B cell (primary cell): ENCODE results near the gene AFDN.

Experiments used
- CTCF ChIP-seq: fragments of 200-600 bp; IDR thresholded peaks from one replicate; pipeline ENCODE4 v1.8.0; 2022; ENCODE audit warnings: antibody characterized with exemption, mild to moderate bottlenecking
- EZH2 ChIP-seq: IDR thresholded peaks from 2 replicates; pipeline ENCODE4 v1.6.1; 2012; ENCODE audit warnings: borderline replicate concordance, low read depth, mild to moderate bottlenecking, moderate library complexity, low read length; ENCODE audit not compliant: insufficient read depth, poor library complexity, severe bottlenecking

DNA sequence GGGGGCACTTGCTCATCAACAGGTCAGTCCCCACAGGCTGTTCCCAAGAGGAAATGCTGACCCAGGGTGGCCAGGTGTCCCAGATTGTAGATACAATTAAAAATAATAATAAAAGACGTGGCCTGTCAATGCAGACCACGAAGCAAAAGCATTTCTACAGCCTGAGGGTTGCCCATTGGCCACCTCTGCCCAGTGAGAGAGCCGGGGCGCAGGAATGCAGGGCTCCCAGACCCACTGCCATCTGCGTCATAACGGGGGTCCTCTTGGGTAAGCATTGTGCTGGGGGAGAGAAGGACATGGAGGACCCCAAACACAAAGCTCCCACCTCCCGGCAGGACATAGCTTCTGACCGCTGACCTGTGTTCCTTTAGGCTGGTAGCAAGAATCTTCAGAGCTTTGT is 22.9 kb upstream of the AFDN start:
- TF ChIP-seq CTCF: no peak
- TF ChIP-seq EZH2: no peak
